ENCODE data around the gene UPK1B. TPM values are rescaled to one million over a fixed set of nuclear protein-coding genes. Genes with fewer than 3 reads are reported as not detected.

Gene UPK1B
- total RNA-seq, 1 experiment from 2014 or later = 0.42 TPM

DNA sequence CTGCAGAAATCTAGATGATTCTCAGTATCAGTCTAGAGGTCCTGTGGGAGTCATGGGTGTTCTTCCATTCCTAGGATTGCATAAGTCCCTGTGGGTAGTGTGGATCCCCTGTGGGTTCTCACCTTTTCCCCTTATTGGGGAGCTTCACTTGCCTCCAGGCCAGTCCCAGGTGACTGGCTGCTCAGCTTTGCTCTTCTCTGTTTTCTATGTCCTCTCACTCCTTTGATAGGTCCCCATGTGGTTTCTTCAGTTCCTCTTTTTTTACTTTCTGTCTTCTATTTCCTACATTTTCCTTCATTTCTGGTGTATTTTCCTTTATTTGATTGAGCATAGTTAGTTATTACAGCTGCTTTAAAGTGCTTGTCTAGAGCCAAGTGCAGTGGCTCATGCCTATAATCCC is 16.5 kb upstream of the UPK1B start:
- CTCF ChIA-PET = no interaction called here
- no peak for ATAC-seq

DNA sequence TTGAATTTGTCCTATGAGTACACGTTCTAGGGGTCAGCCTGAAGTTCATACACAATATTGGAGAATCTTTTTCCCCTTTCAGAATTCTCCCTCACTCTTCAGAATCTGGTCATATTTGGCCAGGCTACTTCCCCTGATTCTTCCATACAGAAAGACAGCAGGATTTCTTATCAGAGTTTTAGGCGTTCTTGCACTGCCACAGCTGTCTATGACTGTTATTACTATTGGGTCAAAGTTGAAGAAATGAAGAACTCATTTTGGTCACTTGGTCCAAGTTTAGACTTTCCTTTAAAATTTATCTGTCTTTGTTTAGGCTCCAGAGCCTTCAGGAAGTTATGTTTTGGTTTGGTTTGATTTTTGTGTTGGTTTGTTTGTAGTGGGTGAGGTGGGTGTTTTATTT is 15.4 kb upstream of the UPK1B start:
- ATAC-seq = no peak
- CTCF ChIA-PET = no interaction called here
- no peak overlapping the region for H3K27ac Mint-ChIP-seq
- no peak for DNase-seq (ENCODE audit: low spot score)
- no peak overlapping the region for H3K4me3 Mint-ChIP-seq
- POLR2A ChIA-PET = no interaction called here
- H3K9me3 Mint-ChIP-seq = peaks cover 38% of the 10 kb centered on the region
- H3K4me1 Mint-ChIP-seq = no peaks in the 10 kb centered on the region
- peaks cover 14% of the 10 kb centered on the region for H3K36me3 Mint-ChIP-seq
- peaks cover 8% of the 10 kb centered on the region; the same call in 1 of the 2 replicates for H3K27me3 Mint-ChIP-seq (ENCODE audit: low read depth)
- TF ChIP-seq CBFB (CRISPR knock-in tag; IDR thresholded peaks at IDR 0.05; ENCODE audit: low read depth) (no peak), ZNF396 (CRISPR knock-in tag; IDR thresholded peaks at IDR 0.05; ENCODE audit: borderline replicate concordance) (no peak), CREB1 (CRISPR knock-in tag; IDR thresholded peaks at IDR 0.05) (no peak), TEAD1 (CRISPR knock-in tag; IDR thresholded peaks at IDR 0.05) (no peak), FOXJ3 (CRISPR knock-in tag; IDR thresholded peaks at IDR 0.05; ENCODE audit: borderline replicate concordance) (no peak), RORB (CRISPR knock-in tag; IDR thresholded peaks at IDR 0.05) (no peak), ZBTB21 (CRISPR knock-in tag; IDR thresholded peaks at IDR 0.05; ENCODE audit: borderline replicate concordance) (no peak), NR1H2 (CRISPR knock-in tag; IDR thresholded peaks at IDR 0.05) (no peak), OVOL2 (CRISPR knock-in tag; IDR thresholded peaks at IDR 0.05; ENCODE audit: borderline replicate concordance) (no peak), TP53 (CRISPR knock-in tag; IDR thresholded peaks at IDR 0.05) (no peak), GTF2I (CRISPR knock-in tag; conservative IDR thresholded peaks at IDR 0.05) (no peak), ZNF671 (CRISPR knock-in tag; IDR thresholded peaks at IDR 0.05) (no peak)
- TF ChIP-seq, protein P1, sequence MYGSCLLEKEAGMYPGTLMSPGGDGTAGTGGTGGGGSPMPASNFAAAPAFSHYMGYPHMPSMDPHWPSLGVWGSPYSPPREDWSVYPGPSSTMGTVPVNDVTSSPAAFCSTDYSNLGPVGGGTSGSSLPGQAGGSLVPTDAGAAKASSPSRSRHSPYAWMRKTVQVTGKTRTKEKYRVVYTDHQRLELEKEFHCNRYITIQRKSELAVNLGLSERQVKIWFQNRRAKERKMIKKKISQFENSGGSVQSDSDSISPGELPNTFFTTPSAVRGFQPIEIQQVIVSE (CRISPR knock-in tag; IDR thresholded peaks at IDR 0.05; ENCODE audit: borderline replicate concordance) = no peak
- TF ChIP-seq, protein P2, sequence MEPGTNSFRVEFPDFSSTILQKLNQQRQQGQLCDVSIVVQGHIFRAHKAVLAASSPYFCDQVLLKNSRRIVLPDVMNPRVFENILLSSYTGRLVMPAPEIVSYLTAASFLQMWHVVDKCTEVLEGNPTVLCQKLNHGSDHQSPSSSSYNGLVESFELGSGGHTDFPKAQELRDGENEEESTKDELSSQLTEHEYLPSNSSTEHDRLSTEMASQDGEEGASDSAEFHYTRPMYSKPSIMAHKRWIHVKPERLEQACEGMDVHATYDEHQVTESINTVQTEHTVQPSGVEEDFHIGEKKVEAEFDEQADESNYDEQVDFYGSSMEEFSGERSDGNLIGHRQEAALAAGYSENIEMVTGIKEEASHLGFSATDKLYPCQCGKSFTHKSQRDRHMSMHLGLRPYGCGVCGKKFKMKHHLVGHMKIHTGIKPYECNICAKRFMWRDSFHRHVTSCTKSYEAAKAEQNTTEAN (CRISPR knock-in tag; IDR thresholded peaks at IDR 0.05) = no peak
- TF ChIP-seq, protein P3, sequence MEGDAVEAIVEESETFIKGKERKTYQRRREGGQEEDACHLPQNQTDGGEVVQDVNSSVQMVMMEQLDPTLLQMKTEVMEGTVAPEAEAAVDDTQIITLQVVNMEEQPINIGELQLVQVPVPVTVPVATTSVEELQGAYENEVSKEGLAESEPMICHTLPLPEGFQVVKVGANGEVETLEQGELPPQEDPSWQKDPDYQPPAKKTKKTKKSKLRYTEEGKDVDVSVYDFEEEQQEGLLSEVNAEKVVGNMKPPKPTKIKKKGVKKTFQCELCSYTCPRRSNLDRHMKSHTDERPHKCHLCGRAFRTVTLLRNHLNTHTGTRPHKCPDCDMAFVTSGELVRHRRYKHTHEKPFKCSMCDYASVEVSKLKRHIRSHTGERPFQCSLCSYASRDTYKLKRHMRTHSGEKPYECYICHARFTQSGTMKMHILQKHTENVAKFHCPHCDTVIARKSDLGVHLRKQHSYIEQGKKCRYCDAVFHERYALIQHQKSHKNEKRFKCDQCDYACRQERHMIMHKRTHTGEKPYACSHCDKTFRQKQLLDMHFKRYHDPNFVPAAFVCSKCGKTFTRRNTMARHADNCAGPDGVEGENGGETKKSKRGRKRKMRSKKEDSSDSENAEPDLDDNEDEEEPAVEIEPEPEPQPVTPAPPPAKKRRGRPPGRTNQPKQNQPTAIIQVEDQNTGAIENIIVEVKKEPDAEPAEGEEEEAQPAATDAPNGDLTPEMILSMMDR (IDR thresholded peaks at IDR 0.05) = no peak
- TF ChIP-seq, protein P4, sequence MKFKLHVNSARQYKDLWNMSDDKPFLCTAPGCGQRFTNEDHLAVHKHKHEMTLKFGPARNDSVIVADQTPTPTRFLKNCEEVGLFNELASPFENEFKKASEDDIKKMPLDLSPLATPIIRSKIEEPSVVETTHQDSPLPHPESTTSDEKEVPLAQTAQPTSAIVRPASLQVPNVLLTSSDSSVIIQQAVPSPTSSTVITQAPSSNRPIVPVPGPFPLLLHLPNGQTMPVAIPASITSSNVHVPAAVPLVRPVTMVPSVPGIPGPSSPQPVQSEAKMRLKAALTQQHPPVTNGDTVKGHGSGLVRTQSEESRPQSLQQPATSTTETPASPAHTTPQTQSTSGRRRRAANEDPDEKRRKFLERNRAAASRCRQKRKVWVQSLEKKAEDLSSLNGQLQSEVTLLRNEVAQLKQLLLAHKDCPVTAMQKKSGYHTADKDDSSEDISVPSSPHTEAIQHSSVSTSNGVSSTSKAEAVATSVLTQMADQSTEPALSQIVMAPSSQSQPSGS (CRISPR knock-in tag; IDR thresholded peaks at IDR 0.05; ENCODE audit: borderline replicate concordance, low read depth) = no peak

More for the DNA sequence above, 16.5 kb upstream of the UPK1B start:
- TF ChIP-seq, protein P1 (CRISPR knock-in tag; IDR thresholded peaks at IDR 0.05; ENCODE audit: borderline replicate concordance) = no peak
- TF ChIP-seq RELA (CRISPR knock-in tag; IDR thresholded peaks at IDR 0.05; ENCODE audit: borderline replicate concordance) (no peak), PRRX2 (CRISPR knock-in tag; IDR thresholded peaks at IDR 0.05) (no peak), NFATC4 (CRISPR knock-in tag; IDR thresholded peaks at IDR 0.05) (no peak), JUN (CRISPR knock-in tag; IDR thresholded peaks at IDR 0.05) (no peak), OVOL2 (CRISPR knock-in tag; IDR thresholded peaks at IDR 0.05; ENCODE audit: borderline replicate concordance) (no peak)
- TF ChIP-seq, protein P5, sequence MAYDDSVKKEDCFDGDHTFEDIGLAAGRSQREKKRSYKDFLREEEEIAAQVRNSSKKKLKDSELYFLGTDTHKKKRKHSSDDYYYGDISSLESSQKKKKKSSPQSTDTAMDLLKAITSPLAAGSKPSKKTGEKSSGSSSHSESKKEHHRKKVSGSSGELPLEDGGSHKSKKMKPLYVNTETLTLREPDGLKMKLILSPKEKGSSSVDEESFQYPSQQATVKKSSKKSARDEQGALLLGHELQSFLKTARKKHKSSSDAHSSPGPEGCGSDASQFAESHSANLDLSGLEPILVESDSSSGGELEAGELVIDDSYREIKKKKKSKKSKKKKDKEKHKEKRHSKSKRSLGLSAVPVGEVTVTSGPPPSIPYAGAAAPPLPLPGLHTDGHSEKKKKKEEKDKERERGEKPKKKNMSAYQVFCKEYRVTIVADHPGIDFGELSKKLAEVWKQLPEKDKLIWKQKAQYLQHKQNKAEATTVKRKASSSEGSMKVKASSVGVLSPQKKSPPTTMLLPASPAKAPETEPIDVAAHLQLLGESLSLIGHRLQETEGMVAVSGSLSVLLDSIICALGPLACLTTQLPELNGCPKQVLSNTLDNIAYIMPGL (CRISPR knock-in tag; IDR thresholded peaks at IDR 0.05) = no peak
- TF ChIP-seq, protein P6, sequence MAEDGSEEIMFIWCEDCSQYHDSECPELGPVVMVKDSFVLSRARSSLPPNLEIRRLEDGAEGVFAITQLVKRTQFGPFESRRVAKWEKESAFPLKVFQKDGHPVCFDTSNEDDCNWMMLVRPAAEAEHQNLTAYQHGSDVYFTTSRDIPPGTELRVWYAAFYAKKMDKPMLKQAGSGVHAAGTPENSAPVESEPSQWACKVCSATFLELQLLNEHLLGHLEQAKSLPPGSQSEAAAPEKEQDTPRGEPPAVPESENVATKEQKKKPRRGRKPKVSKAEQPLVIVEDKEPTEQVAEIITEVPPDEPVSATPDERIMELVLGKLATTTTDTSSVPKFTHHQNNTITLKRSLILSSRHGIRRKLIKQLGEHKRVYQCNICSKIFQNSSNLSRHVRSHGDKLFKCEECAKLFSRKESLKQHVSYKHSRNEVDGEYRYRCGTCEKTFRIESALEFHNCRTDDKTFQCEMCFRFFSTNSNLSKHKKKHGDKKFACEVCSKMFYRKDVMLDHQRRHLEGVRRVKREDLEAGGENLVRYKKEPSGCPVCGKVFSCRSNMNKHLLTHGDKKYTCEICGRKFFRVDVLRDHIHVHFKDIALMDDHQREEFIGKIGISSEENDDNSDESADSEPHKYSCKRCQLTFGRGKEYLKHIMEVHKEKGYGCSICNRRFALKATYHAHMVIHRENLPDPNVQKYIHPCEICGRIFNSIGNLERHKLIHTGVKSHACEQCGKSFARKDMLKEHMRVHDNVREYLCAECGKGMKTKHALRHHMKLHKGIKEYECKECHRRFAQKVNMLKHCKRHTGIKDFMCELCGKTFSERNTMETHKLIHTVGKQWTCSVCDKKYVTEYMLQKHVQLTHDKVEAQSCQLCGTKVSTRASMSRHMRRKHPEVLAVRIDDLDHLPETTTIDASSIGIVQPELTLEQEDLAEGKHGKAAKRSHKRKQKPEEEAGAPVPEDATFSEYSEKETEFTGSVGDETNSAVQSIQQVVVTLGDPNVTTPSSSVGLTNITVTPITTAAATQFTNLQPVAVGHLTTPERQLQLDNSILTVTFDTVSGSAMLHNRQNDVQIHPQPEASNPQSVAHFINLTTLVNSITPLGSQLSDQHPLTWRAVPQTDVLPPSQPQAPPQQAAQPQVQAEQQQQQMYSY (CRISPR knock-in tag; IDR thresholded peaks at IDR 0.05) = no peak
- DNase-seq (ENCODE audit: low spot score) = no peak
- Mint-ChIP-seq H3K27me3 (ENCODE audit: low read depth) (peaks cover 8% of the 10 kb centered on the region; the same call in 1 of the 2 replicates), H3K4me3 (no peak overlapping the region), H3K36me3 (peaks cover 14% of the 10 kb centered on the region), H3K27ac (no peak overlapping the region), H3K9me3 (peaks cover 37% of the 10 kb centered on the region), H3K4me1 (no peaks in the 10 kb centered on the region)
- POLR2A ChIA-PET = no interaction called here

Data from WTC11 (cell line).